IMR-90 (cell line): ENCODE measurements around the gene NFIA. TPM values are rescaled to one million over a fixed set of nuclear protein-coding genes. Genes with fewer than 3 reads are reported as not detected.

Experiments
- ATAC-seq: fragments of 200-7000 bp; cut with Tn5 transposase; 2 replicates; pipeline ENCODE4 v1.9.1; 2020; ENCODE audit warnings: low read depth, mild to moderate bottlenecking, moderate library complexity
- BruUV-seq: library from RNA; stranded (reverse); fragments of 400-500 nt; replicated peaks from 2 replicates; lab custom pipeline; 2021; lab: Mats Ljungman, UMichigan
- CTCF ChIA-PET: fragments of 300-600 bp; formaldehyde crosslinking; extraction: SDS; loops from one replicate; lab custom pipeline; 2021; ENCODE audit warnings: antibody characterized with exemption; lab: Yijun Ruan, JAX
- POLR2A ChIA-PET: fragments of 300-600 bp; sonication (Branson Sonifier 250); formaldehyde crosslinking; loops from one replicate; lab custom pipeline; 2022; ENCODE audit warnings: antibody characterized with exemption; ENCODE audit not compliant: unreplicated experiment; lab: Charles Lee
- DNase-seq: peaks from one replicate; pipeline ENCODE4 v3.0.0; 2013
- H2AFZ ChIP-seq: replicated peaks from 2 replicates; pipeline ENCODE3; 2013; ENCODE audit warnings: low read length, mild to moderate bottlenecking; ENCODE audit not compliant: poor library complexity
- H2AK5ac ChIP-seq: 2 replicates; pipeline ENCODE4 v1.6.1; 2013; ENCODE audit warnings: low read depth, low read length, inconsistent platforms
- H2AK9ac ChIP-seq: replicated peaks from 2 replicates; pipeline ENCODE3; 2013; ENCODE audit warnings: mild to moderate bottlenecking, low read depth, low read length, moderate library complexity; ENCODE audit not compliant: poor library complexity
- H2BK120ac ChIP-seq: 2 replicates; pipeline ENCODE4 v1.6.1; 2013; ENCODE audit warnings: low read depth, low read length, inconsistent platforms
- H2BK15ac ChIP-seq: 3 replicates; pipeline ENCODE4 v1.6.1; 2013; ENCODE audit warnings: low read depth, low read length, inconsistent platforms
- H2BK20ac ChIP-seq: 2 replicates; pipeline ENCODE4 v1.6.1; 2013; ENCODE audit warnings: low read depth, mild to moderate bottlenecking, inconsistent platforms, low read length, moderate library complexity
- H2BK5ac ChIP-seq: 2 replicates; pipeline ENCODE4 v1.6.1; 2013; ENCODE audit warnings: mild to moderate bottlenecking, low read depth, low read length, inconsistent platforms; ENCODE audit not compliant: poor library complexity, severe bottlenecking
- H3K14ac ChIP-seq: replicated peaks from 2 replicates; pipeline ENCODE4 v1.6.1; 2013; ENCODE audit warnings: low read depth, low read length, inconsistent platforms
- H3K18ac ChIP-seq: 2 replicates; pipeline ENCODE4 v1.6.1; 2013; ENCODE audit warnings: low read depth, low read length, control low read depth
- H3K23ac ChIP-seq: 2 replicates; pipeline ENCODE4 v1.6.1; 2013; ENCODE audit warnings: low read depth, low read length, inconsistent platforms
- H3K27ac ChIP-seq: 2 replicates; pipeline ENCODE4 v1.5.1; 2013; ENCODE audit warnings: mild to moderate bottlenecking, control low read depth, low read length; ENCODE audit not compliant: insufficient read depth
- H3K27me3 ChIP-seq: 2 replicates; pipeline ENCODE4 v1.6.1; 2013; ENCODE audit warnings: low read length; ENCODE audit not compliant: control insufficient read depth, insufficient read depth
- H3K36me3 ChIP-seq: 2 replicates; pipeline ENCODE4 v1.6.1; 2013; ENCODE audit warnings: low read length, mixed read lengths; ENCODE audit not compliant: control insufficient read depth, insufficient read depth
- H3K4ac ChIP-seq: 2 replicates; pipeline ENCODE4 v1.6.1; 2013; ENCODE audit warnings: low read depth, low read length, inconsistent platforms
- H3K4me1 ChIP-seq: 2 replicates; pipeline ENCODE4 v1.6.1; 2013; ENCODE audit warnings: low read length, mixed read lengths; ENCODE audit not compliant: control insufficient read depth, insufficient read depth
- H3K4me2 ChIP-seq: 2 replicates; pipeline ENCODE4 v1.6.1; 2013; ENCODE audit warnings: low read depth, mild to moderate bottlenecking, control low read depth, low read length, moderate library complexity
- H3K4me3 ChIP-seq: 2 replicates; pipeline ENCODE4 v1.5.1; 2013; ENCODE audit warnings: low read depth, mild to moderate bottlenecking, control low read depth, low read length, moderate library complexity; ENCODE audit not compliant: insufficient read depth
- H3K56ac ChIP-seq: 2 replicates; pipeline ENCODE4 v1.6.1; 2013; ENCODE audit warnings: low read length, inconsistent platforms; ENCODE audit not compliant: insufficient read depth; ENCODE audit errors: extremely low read depth
- H3K79me1 ChIP-seq, 2 experiments: 2 replicates each; pipeline ENCODE4 v1.6.1; 2013; ENCODE audit warnings: low read length in 2 of 2, inconsistent platforms in 1 of 2, low read depth in 1 of 2
- H3K9ac ChIP-seq: 2 replicates; pipeline ENCODE4 v1.6.1; 2013; ENCODE audit warnings: low read depth, low read length, control low read depth
- H3K9me1 ChIP-seq: 2 replicates; pipeline ENCODE4 v1.6.1; 2013; ENCODE audit warnings: low read length, inconsistent platforms; ENCODE audit not compliant: insufficient read depth
- H3K9me3 ChIP-seq: 2 replicates; pipeline ENCODE4 v1.6.1; 2013; ENCODE audit warnings: low read length; ENCODE audit not compliant: control insufficient read depth, insufficient read depth
- H4K20me1 ChIP-seq: 2 replicates; pipeline ENCODE4 v1.6.1; 2013; ENCODE audit warnings: low read length, inconsistent platforms; ENCODE audit not compliant: insufficient read depth
- H4K5ac ChIP-seq: 2 replicates; pipeline ENCODE4 v1.6.1; 2013; ENCODE audit warnings: mild to moderate bottlenecking, low read depth, low read length, control low read depth
- H4K8ac ChIP-seq, 2 experiments: 2 replicates each; pipeline ENCODE4 v1.6.1; 2013; ENCODE audit warnings: low read depth in 2 of 2, low read length in 2 of 2, control low read depth in 1 of 2, inconsistent platforms in 1 of 2
- H4K91ac ChIP-seq: 2 replicates; pipeline ENCODE4 v1.6.1; 2013; ENCODE audit warnings: low read depth, low read length, inconsistent platforms; ENCODE audit not compliant: insufficient read depth
- RAD21 ChIP-seq: IDR thresholded peaks from 2 replicates; pipeline ENCODE4 v1.6.1; 2012; ENCODE audit warnings: low read length, improper control_type of control experiment
- WGBS, 2 experiments: methylation state at CpG; one replicate each; pipeline versions ENCODE4 v1.1.5 to v1.1.7; 2013; ENCODE audit warnings: missing lambda C conversion rate in 2 of 2; ENCODE audit not compliant: insufficient read length in 1 of 2; ENCODE audit errors: extremely low coverage in 2 of 2; 5-methylcytosine and 5-hydroxymethylcytosine counted together
- dilution Hi-C: fragments of 300-500 bp; cut with HindIII; formaldehyde crosslinking; loops from one replicate; pipeline ENCODE4 v1.14.3; 2018; ENCODE audit warnings: low sequenced_read_pairs; ENCODE audit not compliant: unreplicated experiment
- in situ Hi-C: fragments of 300-500 bp; cut with MboI; formaldehyde crosslinking; loops from 3 replicates; pipeline ENCODE4 v1.14.3; 2019; ENCODE audit warnings: low sequenced_read_pairs, inconsistent platforms, mixed read lengths
- intact Hi-C: fragments of 100-400 bp; cut with micrococcal nuclease; formaldehyde crosslinking; loops from 2 replicates; pipeline ENCODE4 v1.10.0; 2022
- polyA plus RNA-seq, 3 experiments: library from polyadenylated mRNA; depleted of rRNA; stranded (reverse); fragments of >200 nt; gene quantifications; 2 replicates each; pipeline ENCODE4 v1.2.3, GENCODE V29; 2012; ENCODE audit warnings: low replicate concordance in 1 of 3
- total RNA-seq: library from RNA; depleted of rRNA; stranded (reverse); fragments of >200 nt; gene quantifications from 2 replicates; pipeline ENCODE4 v1.2.3, GENCODE V29; 2012

The NFIA gene
- total and polyA plus RNA-seq, 2 of the 4 experiments (the other 2 are of a cell fraction): 1.6 to 2.2 TPM

GRCh38 chr1:61332796-61333195 is 250.4 kb downstream of the NFIA start:
- H4K5ac ChIP-seq: no peak overlapping the region
- no peak overlapping the region for H2BK20ac ChIP-seq
- no peak overlapping the region for H3K14ac ChIP-seq
- dilution Hi-C loops (no loop called here), in situ Hi-C loops (loop anchor here (10.0 kb wide), 1 partner anchor 278 kb away; no protein-coding TSS in a partner anchor), intact Hi-C loops (no loop called here)
- no peak overlapping the region for H2AK5ac ChIP-seq
- no peak overlapping the region for H4K91ac ChIP-seq
- no peak overlapping the region for H4K8ac ChIP-seq
- DNase-seq: no peak
- ChIA-PET CTCF (interaction anchor here (1.7 kb wide), 1 partner anchor 283 kb away, joined by 3 read pairs; no protein-coding TSS in a partner anchor), POLR2A (no interaction called here)
- no peak overlapping the region for H2BK15ac ChIP-seq
- H3K56ac ChIP-seq: no peak overlapping the region
- no peaks in the 10 kb centered on the region for H3K79me1 ChIP-seq
- no peak overlapping the region for H3K4me2 ChIP-seq
- no peaks in the 10 kb centered on the region for H3K36me3 ChIP-seq
- H3K4me1 ChIP-seq: no peaks in the 10 kb centered on the region
- no peak for ATAC-seq
- no peak overlapping the region for H2BK120ac ChIP-seq
- no peaks in the 10 kb centered on the region; the same call in 1 of the 2 replicates for H3K9me1 ChIP-seq
- H4K20me1 ChIP-seq: no peaks in the 10 kb centered on the region; the same call in 1 of the 2 replicates
- no peak overlapping the region for H2BK5ac ChIP-seq
- no peak overlapping the region for H2AFZ ChIP-seq
- TF ChIP-seq RAD21: no peak
- no peaks in the 10 kb centered on the region for H3K9me3 ChIP-seq
- BruUV-seq: no TSS peak
- H3K18ac ChIP-seq: no peak overlapping the region
- no peak overlapping the region for H3K27ac ChIP-seq
- H3K23ac ChIP-seq: no peak overlapping the region
- WGBS, 2 experiments: no CpG with 5 or more reads among the region's 1 CpG
- H3K9ac ChIP-seq: no peak overlapping the region
- H3K4ac ChIP-seq: no peak overlapping the region
- peaks cover 18% of the 10 kb centered on the region for H3K27me3 ChIP-seq
- H3K4me3 ChIP-seq: no peak overlapping the region
- H2AK9ac ChIP-seq: no peak overlapping the region
